H1 (cell line): ENCODE measurements around the gene MUC4. TPM values are rescaled to one million over a fixed set of nuclear protein-coding genes. Genes with fewer than 3 reads are reported as not detected.

ENCODE experiments used
- CTCF ChIA-PET: fragments of 300-600 bp; sonication (Branson Sonifier 250); formaldehyde crosslinking; loops from one replicate; lab custom pipeline; 2021; ENCODE audit not compliant: partially characterized antibody; lab: Charles Lee
- POLR2A ChIA-PET: fragments of 300-600 bp; sonication (Branson Sonifier 250); formaldehyde crosslinking; loops from one replicate; lab custom pipeline; 2021; ENCODE audit warnings: inconsistent platforms; ENCODE audit not compliant: partially characterized antibody; lab: Charles Lee
- DNase-seq, 2 experiments: peaks; one replicate each; pipeline versions ENCODE4 v3.0.0 to v3.0.0-alpha.2; 2010 to 2022; ENCODE audit warnings: low spot score in 2 of 2, low read depth in 1 of 2, mixed read lengths in 1 of 2
- FAIRE-seq: peaks from 2 replicates; lab custom pipeline; 2011; peaks lifted over from hg19 to GRCh38; lab: Jason Lieb, UNC
- H2AFZ ChIP-seq: 2 replicates; pipeline ENCODE4 v1.8.1; 2012; ENCODE audit warnings: low read length, inconsistent platforms
- H2AK5ac ChIP-seq: 2 replicates; pipeline ENCODE4 v1.6.1; 2013; ENCODE audit warnings: low read depth, low read length
- H2BK120ac ChIP-seq: replicated peaks from 2 replicates; pipeline ENCODE3; 2013; ENCODE audit warnings: low read depth, low read length, inconsistent platforms
- H2BK12ac ChIP-seq: 2 replicates; pipeline ENCODE4 v1.6.1; 2013; ENCODE audit warnings: low read depth, low read length
- H2BK15ac ChIP-seq: 2 replicates; pipeline ENCODE4 v1.6.1; 2013; ENCODE audit warnings: low read length
- H2BK20ac ChIP-seq: 2 replicates; pipeline ENCODE4 v1.6.1; 2013; ENCODE audit warnings: low read length
- H2BK5ac ChIP-seq: 2 replicates; pipeline ENCODE4 v1.6.1; 2013; ENCODE audit warnings: low read depth, low read length
- H3K14ac ChIP-seq: 2 replicates; pipeline ENCODE4 v1.6.1; 2013; ENCODE audit warnings: inconsistent platforms; ENCODE audit not compliant: insufficient read length
- H3K18ac ChIP-seq: 2 replicates; pipeline ENCODE4 v1.6.1; 2013; ENCODE audit warnings: low read length; ENCODE audit errors: extremely low read depth
- H3K23ac ChIP-seq: 2 replicates; pipeline ENCODE4 v1.6.1; 2013; ENCODE audit warnings: inconsistent platforms; ENCODE audit not compliant: insufficient read length
- H3K23me2 ChIP-seq: 2 replicates; pipeline ENCODE4 v1.6.1; 2013; ENCODE audit warnings: low read depth, low read length
- H3K27ac ChIP-seq: 2 replicates; pipeline ENCODE4 v1.6.1; 2011; ENCODE audit warnings: low read depth, low read length, inconsistent platforms
- H3K27me3 ChIP-seq, 4 experiments: replicated peaks in 1 of 4; 1 replicate in 1 of 4; 2 replicates in 3 of 4; pipeline versions ENCODE4 v1.6.1 to v1.8.1; 2011 to 2013; ENCODE audit warnings: low read length in 3 of 4, mild to moderate bottlenecking in 3 of 4, inconsistent platforms in 2 of 4, mixed read lengths in 2 of 4, moderate library complexity in 1 of 4; ENCODE audit not compliant: control insufficient read depth in 3 of 4, insufficient read depth in 3 of 4; ENCODE audit errors: extremely low read depth in 1 of 4
- H3K36me3 ChIP-seq, 4 experiments: 2 replicates each; pipeline versions ENCODE4 v1.6.1 to v1.8.1; 2011 to 2013; ENCODE audit warnings: mild to moderate bottlenecking in 4 of 4, low read length in 3 of 4, moderate library complexity in 2 of 4, control low read depth in 1 of 4, inconsistent platforms in 1 of 4; ENCODE audit not compliant: insufficient read depth in 4 of 4, control insufficient read depth in 2 of 4
- H3K4ac ChIP-seq: replicated peaks from 2 replicates; pipeline ENCODE3; 2013; ENCODE audit warnings: low read length, low read depth, mixed read lengths, inconsistent platforms; ENCODE audit not compliant: insufficient read length
- H3K4me1 ChIP-seq, 4 experiments: replicated peaks in 1 of 4; 1 replicate in 1 of 4; 2 replicates in 3 of 4; pipeline versions ENCODE4 v1.6.1 to v1.8.1; 2011 to 2013; ENCODE audit warnings: low read length in 3 of 4, inconsistent platforms in 2 of 4, mixed read lengths in 1 of 4; ENCODE audit not compliant: insufficient read depth in 4 of 4, control insufficient read depth in 3 of 4
- H3K4me2 ChIP-seq, 2 experiments: 2 replicates each; pipeline versions ENCODE4 v1.6.1 to v1.8.1; 2011 to 2013; ENCODE audit warnings: low read depth in 2 of 2, low read length in 2 of 2, control low read depth in 1 of 2, inconsistent platforms in 1 of 2, mild to moderate bottlenecking in 1 of 2; ENCODE audit not compliant: insufficient read depth in 1 of 2
- H3K4me3 ChIP-seq, 4 experiments: fragments of 200-600, 300-600 bp in 1 of 4; sonication (generic), shearing (Covaris generic), sonication (Bioruptor Twin) in 1 of 4; 2 replicates each; pipeline versions ENCODE4 v1.5.1 to v1.8.1; 2011 to 2016; ENCODE audit warnings: low read length in 4 of 4, low read depth in 3 of 4, control low read depth in 2 of 4, inconsistent platforms in 2 of 4, mild to moderate bottlenecking in 2 of 4, mixed read lengths in 1 of 4, moderate library complexity in 1 of 4; ENCODE audit not compliant: insufficient read depth in 2 of 4; ENCODE audit errors: extremely low read depth in 1 of 4
- H3K56ac ChIP-seq: replicated peaks from 2 replicates; pipeline ENCODE3; 2013; ENCODE audit warnings: low read depth, mild to moderate bottlenecking, mixed read lengths, low read length, inconsistent platforms; ENCODE audit not compliant: insufficient read length
- H3K79me1 ChIP-seq: 2 replicates; pipeline ENCODE4 v1.6.1; 2013; ENCODE audit warnings: low read depth, low read length, control low read depth
- H3K79me2 ChIP-seq, 2 experiments: 2 replicates each; pipeline versions ENCODE4 v1.6.1 to v1.8.1; 2012 to 2013; ENCODE audit warnings: low read length in 2 of 2, mild to moderate bottlenecking in 2 of 2, inconsistent platforms in 1 of 2; ENCODE audit not compliant: insufficient read depth in 2 of 2, control insufficient read depth in 1 of 2
- H3K9ac ChIP-seq, 4 experiments: replicated peaks in 1 of 4; 1 replicate in 1 of 4; 2 replicates in 3 of 4; pipeline versions ENCODE4 v1.6.1 to v1.8.1; 2011 to 2013; ENCODE audit warnings: low read depth in 3 of 4, low read length in 3 of 4, control low read depth in 2 of 4, mild to moderate bottlenecking in 2 of 4, moderate library complexity in 2 of 4, inconsistent platforms in 1 of 4; ENCODE audit errors: extremely low read depth in 1 of 4
- H3K9me3 ChIP-seq, 2 experiments: 2 replicates each; pipeline versions ENCODE4 v1.6.1 to v1.8.1; 2012 to 2013; ENCODE audit warnings: mild to moderate bottlenecking in 2 of 2, moderate library complexity in 2 of 2, control low read depth in 1 of 2, inconsistent platforms in 1 of 2, low read depth in 1 of 2, low read length in 1 of 2, mixed read lengths in 1 of 2; ENCODE audit not compliant: insufficient read depth in 2 of 2
- H4K20me1 ChIP-seq, 2 experiments: replicated peaks in 1 of 2; 2 replicates each; pipeline versions ENCODE3 to v1.8.1; 2011 to 2013; ENCODE audit warnings: inconsistent platforms in 2 of 2, low read length in 2 of 2, mild to moderate bottlenecking in 1 of 2; ENCODE audit not compliant: insufficient read depth in 2 of 2, control insufficient read depth in 1 of 2
- H4K5ac ChIP-seq: 2 replicates; pipeline ENCODE4 v1.6.1; 2013; ENCODE audit warnings: low read length, low read depth, mixed read lengths, inconsistent platforms; ENCODE audit not compliant: insufficient read length
- H4K8ac ChIP-seq: 2 replicates; pipeline ENCODE4 v1.8.0; 2013; ENCODE audit warnings: mild to moderate bottlenecking, moderate library complexity, low read length, inconsistent platforms; ENCODE audit not compliant: insufficient read depth; ENCODE audit errors: extremely low read depth
- H4K91ac ChIP-seq: replicated peaks from 2 replicates; pipeline ENCODE3; 2013; ENCODE audit warnings: low read length, mixed read lengths, inconsistent platforms; ENCODE audit not compliant: insufficient read length
- BCL11A ChIP-seq, 2 experiments: IDR thresholded peaks; one replicate each; pipeline ENCODE4 v1.6.1; 2011; ENCODE audit warnings: low read depth in 2 of 2, low read length in 2 of 2, mild to moderate bottlenecking in 2 of 2
- CHD2 ChIP-seq: IDR thresholded peaks from 2 replicates; pipeline ENCODE4 v1.6.1; 2012; ENCODE audit warnings: low read length, improper control_type of control experiment
- HDAC2 ChIP-seq, 2 experiments: fragments of 300-600 bp in 1 of 2; sonication (generic) in 1 of 2; IDR thresholded peaks; 2 replicates each; pipeline ENCODE4 v1.6.1; 2011 to 2012; ENCODE audit warnings: low read depth in 2 of 2, low read length in 2 of 2, mild to moderate bottlenecking in 2 of 2, moderate library complexity in 2 of 2, borderline replicate concordance in 1 of 2, inconsistent platforms in 1 of 2
- SRF ChIP-seq: IDR thresholded peaks from 2 replicates; pipeline ENCODE4 v1.6.1; 2011; ENCODE audit warnings: mild to moderate bottlenecking, low read depth, low read length, moderate library complexity
- WGBS, 2 experiments: shearing (Covaris generic) in 1 of 2; methylation state at CpG; one replicate each; pipeline versions ENCODE4 v1.1.6 to v1.1.7; 2013 to 2015; ENCODE audit warnings: low lambda C conversion rate in 2 of 2, mixed read lengths in 2 of 2, inconsistent platforms in 1 of 2, low coverage in 1 of 2, missing lambda C conversion rate in 1 of 2; ENCODE audit not compliant: insufficient replicate concordance in 2 of 2, insufficient coverage in 1 of 2, insufficient read length in 1 of 2; ENCODE audit errors: extremely low coverage in 1 of 2, missing lambda C conversion rate in 1 of 2; 5-methylcytosine and 5-hydroxymethylcytosine counted together
- polyA plus RNA-seq, 7 experiments: library from polyadenylated mRNA; depleted of rRNA in 3 of 7; stranded (reverse) in 5 of 7; unstranded in 2 of 7; fragments of >200 nt in 5 of 7; fragments of 200-250 nt in 2 of 7; gene quantifications; 1 replicate in 5 of 7; 2 replicates in 1 of 7; 4 replicates in 1 of 7; pipeline versions ENCODE4 v1.2.1 to v1.2.3, GENCODE V29; 2011 to 2013; ENCODE audit warnings: missing spikeins in 2 of 7, mixed read lengths in 2 of 7
- total RNA-seq: library from RNA; stranded (reverse); fragmentation: NEBNext Ultra II Directional; extraction: Animal tissue kit (Norgen Biotek cat#: 25700); gene quantifications from 2 replicates; pipeline ENCODE4 v1.2.1, GENCODE V29; 2021

Gene MUC4
- total and polyA plus RNA-seq, 2 of the 8 experiments (the other 6 are each of a cell fraction or from before 2014, with no cell fraction given): 0.89 to 2.0 TPM

DNA sequence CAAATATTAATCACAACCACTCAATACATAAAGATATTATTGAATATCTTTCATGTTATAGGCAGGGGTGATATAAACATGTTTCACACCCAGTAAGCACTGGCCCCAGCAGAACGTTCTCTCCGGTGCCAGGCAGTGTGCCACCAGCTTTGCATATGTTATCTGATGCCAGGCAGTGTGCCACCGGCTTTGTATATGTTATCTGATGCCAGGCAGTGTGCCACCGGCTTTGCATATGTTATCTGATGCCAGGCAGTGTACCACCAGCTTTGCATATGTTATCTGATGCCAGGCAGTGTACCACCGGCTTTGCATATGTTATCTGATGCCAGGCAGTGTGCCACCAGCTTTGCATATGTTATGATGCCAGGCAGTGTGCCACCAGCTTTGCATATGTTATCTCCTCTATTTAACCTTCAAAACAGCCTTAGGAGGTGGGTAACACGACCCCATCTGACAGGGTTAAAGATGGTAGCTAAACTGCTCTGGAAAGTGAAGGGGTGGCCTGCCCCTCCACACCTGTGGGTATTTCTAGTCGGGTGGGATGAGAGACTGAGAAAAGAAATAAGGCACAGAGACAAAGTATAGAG is 84.0 kb downstream of the MUC4 start:
- H4K5ac ChIP-seq: no peak overlapping the region
- H3K4me2 ChIP-seq: no peak overlapping the region
- CTCF ChIA-PET: interaction anchor here (0.7 to 2.7 kb wide), 7 partner anchors 10 to 132 kb away, joined by 3 to 10 read pairs (median 5); no protein-coding TSS in a partner anchor
- no peak overlapping the region for H2BK20ac ChIP-seq
- H3K18ac ChIP-seq: no peak overlapping the region
- no peak overlapping the region for H2BK120ac ChIP-seq
- H3K9me3 ChIP-seq: no peaks in the 10 kb centered on the region
- no peak overlapping the region for H3K27ac ChIP-seq
- FAIRE-seq: no peak
- H3K9ac ChIP-seq: no peak overlapping the region
- H3K56ac ChIP-seq: no peak overlapping the region
- no peak for TF ChIP-seq HDAC2 (IDR thresholded peaks at IDR 0.05; ENCODE audit: borderline replicate concordance in 1 of 2, low read depth in 2 of 2, low read length in 2 of 2)
- TF ChIP-seq CHD2: no peak
- no peak for TF ChIP-seq SRF
- TF ChIP-seq BCL11A (IDR thresholded peaks at IDR 0.05; ENCODE audit: low read depth in 2 of 2, low read length in 2 of 2): no peak
- TF ChIP-seq, all 59 proteins: peak for 0
- Histone ChIP-seq H4K91ac (no peak overlapping the region), H4K8ac (no peak overlapping the region), H2BK12ac (no peak overlapping the region), H3K23me2 (no peaks in the 10 kb centered on the region), H3K4me1 (no peaks in the 10 kb centered on the region), H3K4ac (no peak overlapping the region), H3K79me2 (no peaks in the 10 kb centered on the region), H3K36me3 (no peaks in the 10 kb centered on the region), H3K4me3 (no peak overlapping the region), H4K20me1 (no peaks in the 10 kb centered on the region), H2BK5ac (no peak overlapping the region), H2AK5ac (no peak overlapping the region), H2AFZ (no peak overlapping the region), H3K27me3 (no peaks in the 10 kb centered on the region), H2BK15ac (no peak overlapping the region), H3K14ac (no peak overlapping the region), H3K79me1 (no peaks in the 10 kb centered on the region), H3K23ac (no peak overlapping the region)
- DNase-seq: no peak
- 66% methylated on average over 7 of the region's 7 CpGs; no CpG with 5 or more reads in 1 of the 2 experiments for WGBS, 2 experiments
- POLR2A ChIA-PET: interaction anchor here (0.7 to 1.4 kb wide), 2 partner anchors 11 to 20 kb away, joined by 3 to 5 read pairs; no protein-coding TSS in a partner anchor
